Liver (tissue), 3 donors: ENCODE measurements around the gene SLC9A1.

Experiments used
- CTCF ChIP-seq: fragments of 150-350 bp; IDR thresholded peaks from 2 replicates; pipeline ENCODE4 v1.5.1; 2017; ENCODE audit warnings: improper control_type of control experiment, low read depth, low read length; ENCODE audit not compliant: missing input control
- MAX ChIP-seq: IDR thresholded peaks from 2 replicates; pipeline ENCODE4 v1.6.1; 2016; ENCODE audit warnings: antibody characterized with exemption
- RAD21 ChIP-seq, 2 donors: IDR thresholded peaks; 2 replicates each; pipeline ENCODE4 v1.6.1; 2016; ENCODE audit warnings: antibody characterized with exemption in 2 of 2, mild to moderate bottlenecking in 2 of 2
- TAF1 ChIP-seq: conservative IDR thresholded peaks from 2 replicates; pipeline ENCODE4 v1.6.1; 2016; ENCODE audit warnings: antibody characterized with exemption, mild to moderate bottlenecking
- donor health status: healthy.
- donor health status: healthy.

GRCh38 chr1:27148591-27148990 is 6.3 kb downstream of the SLC9A1 start:
- TF ChIP-seq RAD21 (IDR thresholded peaks at IDR 0.05) (no peak), TAF1 (no peak), CTCF (no peak), MAX (no peak)
